Trophoblast cell (in vitro differentiated cells and primary cell): ENCODE data around the gene PHETA1.

Experiments
- DNase-seq, 2 donors: peaks; one replicate each; pipeline ENCODE4 v3.0.0-alpha.2; 2016
- H2AFZ ChIP-seq: 2 replicates; pipeline ENCODE4 v1.6.1; 2013; ENCODE audit warnings: low read length, moderate library complexity, mild to moderate bottlenecking; ENCODE audit not compliant: insufficient read depth, poor library complexity
- H2AK5ac ChIP-seq: 2 replicates; pipeline ENCODE4 v1.6.1; 2013; ENCODE audit warnings: mild to moderate bottlenecking, low read length
- H2BK120ac ChIP-seq: 2 replicates; pipeline ENCODE4 v1.6.1; 2013; ENCODE audit warnings: low read length, mild to moderate bottlenecking, moderate library complexity; ENCODE audit not compliant: insufficient read depth, poor library complexity
- H2BK12ac ChIP-seq: 2 replicates; pipeline ENCODE4 v1.6.1; 2013; ENCODE audit warnings: mild to moderate bottlenecking, low read length, moderate library complexity
- H2BK5ac ChIP-seq: 2 replicates; pipeline ENCODE4 v1.6.1; 2013; ENCODE audit warnings: low read length, low read depth, moderate library complexity, mild to moderate bottlenecking; ENCODE audit not compliant: poor library complexity
- H3K14ac ChIP-seq: 2 replicates; pipeline ENCODE4 v1.6.1; 2013; ENCODE audit warnings: mild to moderate bottlenecking, low read length
- H3K18ac ChIP-seq: 2 replicates; pipeline ENCODE4 v1.6.1; 2013; ENCODE audit warnings: mild to moderate bottlenecking, low read length
- H3K23ac ChIP-seq: 2 replicates; pipeline ENCODE4 v1.6.1; 2013; ENCODE audit warnings: low read length
- H3K27ac ChIP-seq: 2 replicates; pipeline ENCODE4 v1.5.1; 2013; ENCODE audit warnings: low read depth, mild to moderate bottlenecking, inconsistent platforms, low read length, moderate library complexity
- H3K27me3 ChIP-seq: 2 replicates; pipeline ENCODE4 v1.6.1; 2013; ENCODE audit warnings: inconsistent platforms, mild to moderate bottlenecking, low read length, moderate library complexity; ENCODE audit not compliant: insufficient read depth
- H3K36me3 ChIP-seq, 2 experiments: 1 replicate in 1 of 2; 2 replicates in 1 of 2; pipeline ENCODE4 v1.6.1; 2013; ENCODE audit warnings: low read length in 2 of 2, mild to moderate bottlenecking in 2 of 2, moderate library complexity in 1 of 2; ENCODE audit not compliant: insufficient read depth in 2 of 2, control insufficient read depth in 1 of 2
- H3K4ac ChIP-seq: 2 replicates; pipeline ENCODE4 v1.6.1; 2013; ENCODE audit warnings: low read depth, mild to moderate bottlenecking, low read length, moderate library complexity
- H3K4me1 ChIP-seq, 2 experiments: 1 replicate in 1 of 2; 2 replicates in 1 of 2; pipeline ENCODE4 v1.6.1; 2013; ENCODE audit warnings: low read length in 2 of 2, mild to moderate bottlenecking in 2 of 2, moderate library complexity in 1 of 2; ENCODE audit not compliant: insufficient read depth in 2 of 2, control insufficient read depth in 1 of 2
- H3K4me2 ChIP-seq: 2 replicates; pipeline ENCODE4 v1.6.1; 2013; ENCODE audit warnings: inconsistent platforms, mild to moderate bottlenecking, low read length, moderate library complexity
- H3K4me3 ChIP-seq: 2 replicates; pipeline ENCODE4 v1.5.1; 2013; ENCODE audit warnings: mild to moderate bottlenecking, low read depth, low read length, inconsistent platforms
- H3K79me1 ChIP-seq: one replicate; pipeline ENCODE4 v1.6.1; 2013; ENCODE audit warnings: low read length
- H3K79me2 ChIP-seq: 2 replicates; pipeline ENCODE4 v1.6.1; 2013; ENCODE audit warnings: low read length, mild to moderate bottlenecking; ENCODE audit not compliant: control insufficient read depth, insufficient read depth, poor library complexity
- H3K9ac ChIP-seq: 2 replicates; pipeline ENCODE4 v1.6.1; 2013; ENCODE audit warnings: mild to moderate bottlenecking, low read length
- H3K9me3 ChIP-seq: 2 replicates; pipeline ENCODE4 v1.6.1; 2013; ENCODE audit warnings: low read depth, mild to moderate bottlenecking, control low read depth, inconsistent platforms, low read length; ENCODE audit not compliant: insufficient read depth
- H4K12ac ChIP-seq: 2 replicates; pipeline ENCODE4 v1.6.1; 2013; ENCODE audit warnings: low read depth, mild to moderate bottlenecking, low read length, moderate library complexity
- H4K8ac ChIP-seq: 2 replicates; pipeline ENCODE4 v1.6.1; 2013; ENCODE audit warnings: low read depth, mild to moderate bottlenecking, low read length, moderate library complexity
- H4K91ac ChIP-seq: one replicate; pipeline ENCODE4 v1.6.1; 2013; ENCODE audit warnings: low read depth, mild to moderate bottlenecking, low read length, moderate library complexity
- WGBS: extraction: QIAGEN DNeasy Blood & Tissue Kit; methylation state at CpG from one replicate; pipeline ENCODE4 v1.1.7; 2013; ENCODE audit warnings: missing lambda C conversion rate; ENCODE audit not compliant: insufficient read length, insufficient coverage; ENCODE audit errors: extremely low coverage; 5-methylcytosine and 5-hydroxymethylcytosine counted together

Gene PHETA1

GRCh38 chr12:111327474-111327873 lies 41.4 kb downstream of the PHETA1 start:
- WGBS, result no CpG with 5 or more reads among the region's 6 CpGs
- H2BK5ac ChIP-seq, result no peak overlapping the region

GRCh38 chr12:111322336-111323250 lies 46.3 kb downstream of the PHETA1 start:
- no peak overlapping the region for H4K8ac ChIP-seq
- no peak overlapping the region for H3K23ac ChIP-seq
- no peak overlapping the region for H4K12ac ChIP-seq
- H3K4me1 ChIP-seq, result peaks cover 0 to 2% of the 10 kb centered on the region in 2 experiments
- H3K4me2 ChIP-seq, result no peak overlapping the region
- H2AK5ac ChIP-seq, result no peak overlapping the region
- H3K27me3 ChIP-seq, result no peaks in the 10 kb centered on the region
- no peak overlapping the region for H3K4ac ChIP-seq
- no peak overlapping the region for H2BK120ac ChIP-seq
- no peak overlapping the region for H3K14ac ChIP-seq
- H2AFZ ChIP-seq, result no peak overlapping the region
- H3K4me3 ChIP-seq, result no peak overlapping the region
- H4K91ac ChIP-seq, result no peak overlapping the region
- H3K27ac ChIP-seq, result no peak overlapping the region
- no peaks in the 10 kb centered on the region for H3K79me1 ChIP-seq
- no peak overlapping the region for H2BK12ac ChIP-seq
- no peak overlapping the region for H3K18ac ChIP-seq
- no peaks in the 10 kb centered on the region for H3K79me2 ChIP-seq
- H3K9me3 ChIP-seq, result no peaks in the 10 kb centered on the region
- H3K9ac ChIP-seq, result no peak overlapping the region
- H2BK5ac ChIP-seq, result no peak overlapping the region
- WGBS, result no CpG with 5 or more reads among the region's 25 CpGs
- DNase-seq, result no peak
- H3K36me3 ChIP-seq, result no peaks in the 10 kb centered on the region

More at GRCh38 chr12:111327474-111327873, 41.4 kb downstream of the PHETA1 start:
- Histone ChIP-seq H3K27ac (no peak overlapping the region), H4K91ac (no peak overlapping the region), H3K14ac (no peak overlapping the region), H4K12ac (no peak overlapping the region), H3K9me3 (peaks cover 2% of the 10 kb centered on the region), H3K23ac (no peak overlapping the region), H3K79me2 (no peaks in the 10 kb centered on the region), H2AFZ (no peak overlapping the region), H3K27me3 (no peaks in the 10 kb centered on the region), H3K79me1 (no peaks in the 10 kb centered on the region), H2BK120ac (no peak overlapping the region), H2BK12ac (no peak overlapping the region), H3K4ac (no peak overlapping the region), H4K8ac (no peak overlapping the region), H3K18ac (no peak overlapping the region), H3K4me3 (no peak overlapping the region), H3K9ac (no peak overlapping the region), H3K4me2 (no peak overlapping the region), H2AK5ac (no peak overlapping the region), H3K36me3 (no peaks in the 10 kb centered on the region), H3K4me1 (peaks cover 0 to 2% of the 10 kb centered on the region in 2 experiments)
- DNase-seq, result no peak

DNA sequence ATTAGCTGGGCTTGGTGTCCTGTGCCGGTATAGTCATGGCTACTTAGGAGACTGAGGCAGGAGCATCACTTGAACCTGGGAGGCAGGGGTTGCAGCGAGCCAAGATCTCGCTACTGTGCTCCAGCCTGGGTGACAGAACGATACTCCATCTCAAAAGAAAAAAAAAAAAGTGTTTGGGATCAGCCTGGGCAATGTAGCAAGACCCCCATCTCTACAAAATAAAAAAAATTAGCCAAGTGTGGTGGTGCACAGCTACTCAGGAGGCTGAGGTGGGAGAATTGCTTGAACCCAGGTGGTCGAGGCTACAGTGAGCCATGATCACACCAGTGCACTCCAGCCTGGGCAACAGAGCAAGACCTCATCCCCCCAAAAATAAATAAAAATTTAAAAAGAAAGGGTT lies 47.6 kb downstream of the PHETA1 start:
- no peak overlapping the region for H4K91ac ChIP-seq
- no peak overlapping the region for H2BK12ac ChIP-seq
- DNase-seq, result no peak
- no peak overlapping the region for H3K27ac ChIP-seq
- no peaks in the 10 kb centered on the region for H3K79me2 ChIP-seq
- H4K12ac ChIP-seq, result no peak overlapping the region
- H3K14ac ChIP-seq, result no peak overlapping the region
- H3K36me3 ChIP-seq, result no peaks in the 10 kb centered on the region
- H3K4me3 ChIP-seq, result no peak overlapping the region
- WGBS, result no CpG with 5 or more reads among the region's 5 CpGs
- H3K79me1 ChIP-seq, result no peaks in the 10 kb centered on the region
- H3K4me2 ChIP-seq, result no peak overlapping the region
- H2BK5ac ChIP-seq, result no peak overlapping the region
- no peak overlapping the region for H3K9ac ChIP-seq
- H3K18ac ChIP-seq, result no peak overlapping the region
- H2AFZ ChIP-seq, result no peak overlapping the region
- H4K8ac ChIP-seq, result no peak overlapping the region
- H3K4ac ChIP-seq, result no peak overlapping the region
- no peaks in the 10 kb centered on the region for H3K9me3 ChIP-seq
- H3K23ac ChIP-seq, result no peak overlapping the region
- peaks cover 0 to 2% of the 10 kb centered on the region in 2 experiments for H3K4me1 ChIP-seq
- H2AK5ac ChIP-seq, result no peak overlapping the region
- no peak overlapping the region for H2BK120ac ChIP-seq
- no peaks in the 10 kb centered on the region for H3K27me3 ChIP-seq

DNA sequence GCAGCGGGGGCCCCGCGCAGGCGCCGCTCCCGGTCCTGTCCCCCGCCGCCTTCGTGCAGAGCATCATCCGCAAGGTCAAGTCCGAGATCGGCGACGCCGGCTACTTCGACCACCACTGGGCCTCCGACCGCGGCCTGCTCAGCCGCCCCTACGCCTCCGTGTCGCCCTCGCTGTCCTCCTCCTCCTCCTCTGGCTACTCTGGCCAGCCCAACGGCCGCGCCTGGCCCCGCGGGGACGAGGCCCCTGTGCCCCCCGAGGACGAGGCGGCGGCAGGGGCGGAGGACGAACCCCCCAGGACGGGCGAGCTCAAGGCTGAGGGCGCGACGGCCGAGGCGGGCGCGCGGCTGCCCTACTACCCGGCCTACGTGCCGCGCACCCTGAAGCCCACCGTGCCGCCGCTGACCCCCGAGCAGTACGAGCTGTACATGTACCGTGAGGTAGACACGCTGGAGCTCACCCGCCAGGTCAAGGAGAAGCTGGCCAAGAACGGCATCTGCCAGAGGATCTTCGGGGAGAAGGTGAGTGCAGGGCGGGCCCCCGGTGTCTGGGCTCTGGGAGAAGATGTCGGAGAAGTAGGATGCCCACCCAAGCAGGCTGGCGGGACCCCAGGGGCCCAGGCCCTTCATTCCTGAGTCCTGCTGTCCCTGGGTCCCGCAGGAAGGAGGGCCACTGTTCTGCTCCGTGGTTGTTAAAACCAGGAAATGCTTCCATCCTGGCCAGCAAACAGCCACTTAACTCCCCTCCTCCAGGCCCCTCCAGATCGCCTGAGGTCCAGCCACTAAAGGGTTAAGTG lies 48.4 kb downstream of the PHETA1 start:
- Histone ChIP-seq H3K79me2 (no peaks in the 10 kb centered on the region), H2AK5ac (no peak overlapping the region), H3K27ac (no peak overlapping the region), H3K27me3 (no peaks in the 10 kb centered on the region), H3K18ac (no peak overlapping the region), H4K8ac (no peak overlapping the region), H3K4me3 (no peak overlapping the region), H2BK120ac (no peak overlapping the region), H3K9ac (no peak overlapping the region), H2BK12ac (no peak overlapping the region), H4K12ac (no peak overlapping the region), H4K91ac (no peak overlapping the region), H2BK5ac (no peak overlapping the region), H2AFZ (no peak overlapping the region), H3K4me2 (no peak overlapping the region), H3K23ac (no peak overlapping the region), H3K4ac (no peak overlapping the region), H3K4me1 (peaks cover 0 to 2% of the 10 kb centered on the region in 2 experiments), H3K14ac (no peak overlapping the region), H3K79me1 (no peaks in the 10 kb centered on the region), H3K9me3 (no peaks in the 10 kb centered on the region), H3K36me3 (no peaks in the 10 kb centered on the region)
- no CpG with 5 or more reads among the region's 67 CpGs for WGBS
- DNase-seq, result no peak
